Activated CD8-positive, alpha-beta memory T cell treated with anti-CD3 and anti-CD28 coated beads for 4 hours (primary cell): Measurements from ENCODE around the gene FAM171A2.
"Not testable (repeated sequence)": the region's sequence is repeated elsewhere in the genome, so short reads cannot be mapped to it uniquely, and the experiment has no call there.

ENCODE experiments used
- DNase-seq, 2 donors: peaks; one replicate each; pipeline ENCODE4 v3.0.0-alpha.2; 2020; ENCODE audit warnings: low read depth in 2 of 2

FAM171A2 gene

GRCh38 chr17:44347206-44348055, 16.2 kb downstream of the FAM171A2 start:
- DNase-seq = not testable (repeated sequence)

GRCh38 chr17:44346064-44346844, 17.4 kb downstream of the FAM171A2 start:
- no peak for DNase-seq

- DNase-seq = no peak
These were observed 18.1 kb downstream of the FAM171A2 start for GRCh38 chr17:44345454-44346026.

GRCh38 chr17:44344939-44345453, 18.7 kb downstream of the FAM171A2 start, which contains the start of gene GRN:
Gene GRN, plus strand, starts transcription at chr17:44345302. Its CDS starts 3,863 bp downstream, at chr17:44349165.
- DNase-seq = peak; percentile 65 to 66

GRCh38 chr17:44343510-44344209, 20.0 kb downstream of the FAM171A2 start:
- DNase-seq = no peak

GRCh38 chr17:44340553-44340952, 23.1 kb downstream of the FAM171A2 start:
- not testable (repeated sequence) for DNase-seq

- no peak for DNase-seq
These were observed 25.0 kb downstream of the FAM171A2 start for GRCh38 chr17:44338702-44339101.

- DNase-seq = no peak
These were observed 27.7 kb downstream of the FAM171A2 start for GRCh38 chr17:44335968-44336367.

GRCh38 chr17:44335564-44335963, 28.1 kb downstream of the FAM171A2 start:
- DNase-seq = no peak

GRCh38 chr17:44334727-44335126, 28.9 kb downstream of the FAM171A2 start:
- DNase-seq = no peak

GRCh38 chr17:44334315-44334714, 29.3 kb downstream of the FAM171A2 start:
- DNase-seq = no peak

- no peak for DNase-seq
These were observed 30.3 kb downstream of the FAM171A2 start for GRCh38 chr17:44333371-44333770.

- peak in 1 of 2 donors; percentile 58 for DNase-seq
These were observed 32.3 kb downstream of the FAM171A2 start for GRCh38 chr17:44331249-44331760.

GRCh38 chr17:44330263-44330662, 33.4 kb downstream of the FAM171A2 start:
- DNase-seq = not testable (repeated sequence)

- not testable (repeated sequence) for DNase-seq
These were observed 34.1 kb downstream of the FAM171A2 start for GRCh38 chr17:44329516-44329915.

- DNase-seq = no peak
These were observed 35.8 kb downstream of the FAM171A2 start for GRCh38 chr17:44327715-44328449.

- peak; percentile 90 to 94 for DNase-seq
These were observed 36.7 kb downstream of the FAM171A2 start for GRCh38 chr17:44326861-44327444.

GRCh38 chr17:44324571-44325275, 38.9 kb downstream of the FAM171A2 start, which contains the start of gene SLC25A39:
Gene SLC25A39, minus strand, starts transcription at chr17:44324823. Its CDS starts 1,261 bp downstream, at chr17:44323562.
- DNase-seq = peak; percentile 87 to 90

- no peak for DNase-seq
These were observed 39.5 kb downstream of the FAM171A2 start for GRCh38 chr17:44324092-44324570.
